K562 (cell line): Measurements from ENCODE around the gene MBL2. TPM values are rescaled to one million over a fixed set of nuclear protein-coding genes. Genes with fewer than 3 reads are reported as not detected.

Source experiments
- ATAC-seq: fragments of 200-7000 bp; cut with Tn5 transposase; 3 replicates; pipeline ENCODE4 v1.9.1; 2020; ENCODE audit warnings: moderate library complexity
- BruUV-seq: library from RNA; stranded (reverse); fragments of 400-500 nt; replicated peaks from 2 replicates; lab custom pipeline; 2021; lab: Mats Ljungman, UMichigan
- CTCF ChIA-PET: fragments of 300-600 bp; formaldehyde crosslinking; extraction: SDS; loops from one replicate; lab custom pipeline; 2021; ENCODE audit warnings: low intra/inter-chr PET ratio; lab: Yijun Ruan, JAX
- POLR2A ChIA-PET: fragments of 300-600, 350-650 bp; sonication (Branson Sonifier 250); formaldehyde crosslinking; extraction: SDS; loops from one replicate; lab custom pipeline; 2021; ENCODE audit warnings: antibody characterized with exemption, inconsistent platforms; lab: Yijun Ruan, JAX
- DNase-seq, 4 experiments: peaks; one replicate each; pipeline versions ENCODE4 v3.0.0 to v3.0.0-alpha.2; 2011 to 2018; ENCODE audit warnings: low spot score in 3 of 4, mixed read lengths in 3 of 4; ENCODE audit errors: extremely low read depth in 1 of 4
- FAIRE-seq: peaks from 2 replicates; lab custom pipeline; 2011; peaks lifted over from hg19 to GRCh38; lab: Jason Lieb, UNC
- H2AFZ ChIP-seq: 2 replicates; pipeline ENCODE4 v1.6.0; 2011; ENCODE audit warnings: low read depth, low read length, control low read depth, inconsistent platforms
- H3K27ac ChIP-seq: fragments of 200-600 bp; 3 replicates; pipeline ENCODE4 v1.8.0; 2011; ENCODE audit warnings: low read depth, mild to moderate bottlenecking, control low read depth, inconsistent platforms, low read length, moderate library complexity, mixed read lengths; ENCODE audit errors: extremely low read depth
- H3K27me3 ChIP-seq, 2 experiments: fragments of 300-600 bp in 1 of 2; 2 replicates in 1 of 2; 3 replicates in 1 of 2; pipeline versions ENCODE4 v1.6.0 to v1.8.0; 2011; ENCODE audit warnings: inconsistent platforms in 2 of 2, low read length in 2 of 2, mild to moderate bottlenecking in 1 of 2, mixed read lengths in 1 of 2, moderate library complexity in 1 of 2; ENCODE audit not compliant: control insufficient read depth in 2 of 2, insufficient read depth in 2 of 2
- H3K36me3 ChIP-seq: fragments of 300-600 bp; 3 replicates; pipeline ENCODE4 v1.8.0; 2011; ENCODE audit warnings: mild to moderate bottlenecking, low read length, inconsistent platforms; ENCODE audit not compliant: control insufficient read depth, insufficient read depth
- H3K4me1 ChIP-seq, 2 experiments: fragments of 200-600 bp in 1 of 2; replicated peaks in 1 of 2; 2 replicates in 1 of 2; 3 replicates in 1 of 2; pipeline versions ENCODE4 v1.5.1 to v1.8.0; 2011; ENCODE audit warnings: inconsistent platforms in 2 of 2, low read length in 2 of 2, mild to moderate bottlenecking in 1 of 2, mixed read lengths in 1 of 2, moderate library complexity in 1 of 2; ENCODE audit not compliant: control insufficient read depth in 2 of 2, insufficient read depth in 2 of 2
- H3K4me2 ChIP-seq: 2 replicates; pipeline ENCODE4 v1.6.1; 2011; ENCODE audit warnings: low read length, control low read depth, inconsistent platforms, mixed read lengths; ENCODE audit not compliant: insufficient read depth
- H3K4me3 ChIP-seq: fragments of 200-600 bp; sonication (generic), shearing (Covaris generic); 2 replicates; pipeline ENCODE4 v1.5.1; 2016; ENCODE audit warnings: control low read depth, inconsistent platforms
- H3K79me2 ChIP-seq: fragments of 200-600 bp; 3 replicates; pipeline ENCODE4 v1.8.0; 2011; ENCODE audit warnings: low read length, inconsistent platforms; ENCODE audit not compliant: control insufficient read depth, insufficient read depth
- H3K9ac ChIP-seq, 2 experiments: 2 replicates each; pipeline versions ENCODE4 v1.6.0 to v1.6.1; 2011; ENCODE audit warnings: low read depth in 2 of 2, low read length in 2 of 2, control low read depth in 1 of 2, inconsistent platforms in 1 of 2, mild to moderate bottlenecking in 1 of 2, mixed read lengths in 1 of 2; ENCODE audit not compliant: insufficient read depth in 1 of 2
- H3K9me1 ChIP-seq: one replicate; pipeline ENCODE4 v1.6.0; 2011; ENCODE audit warnings: inconsistent platforms, mild to moderate bottlenecking, low read length, moderate library complexity; ENCODE audit not compliant: control insufficient read depth, insufficient read depth
- H3K9me3 ChIP-seq: replicated peaks from 2 replicates; pipeline ENCODE4 v1.5.1; 2011; ENCODE audit warnings: low read depth, low read length, inconsistent platforms; ENCODE audit not compliant: control insufficient read depth, insufficient read depth
- H4K20me1 ChIP-seq: replicated peaks from 2 replicates; pipeline ENCODE4 v1.6.1; 2011; ENCODE audit warnings: low read length, inconsistent platforms, mixed read lengths; ENCODE audit not compliant: control insufficient read depth, insufficient read depth
- ELF4 ChIP-seq: fragments of 450-650 bp; formaldehyde crosslinking; IDR thresholded peaks from 2 replicates; pipeline ENCODE4 v1.4.0; 2022; ENCODE audit warnings: missing genetic modification characterization
- FOXJ3 ChIP-seq: sonication (generic); formaldehyde crosslinking; IDR thresholded peaks from 2 replicates; pipeline ENCODE4 v1.4.0; 2020; ENCODE audit warnings: mild to moderate bottlenecking, missing genetic modification reagents
- GTF2A2 ChIP-seq: IDR thresholded peaks from 2 replicates; pipeline ENCODE4 v1.6.1; 2016; ENCODE audit warnings: mild to moderate bottlenecking, missing genetic modification characterization, missing compliant biosample characterization
- IFI16 ChIP-seq: fragments of 250-450 bp; sonication (Bioruptor Pico); IDR thresholded peaks from 2 replicates; pipeline ENCODE4 v2.1.2; 2022; ENCODE audit warnings: mild to moderate bottlenecking, inconsistent platforms
- KDM1A ChIP-seq, 2 experiments: fragments of 450-650 bp; IDR thresholded peaks; 2 replicates each; pipeline ENCODE4 v1.6.1; 2016; ENCODE audit warnings: mild to moderate bottlenecking in 2 of 2
- MCM7 ChIP-seq, 2 experiments: fragments of 450-650 bp; IDR thresholded peaks; 2 replicates each; pipeline ENCODE4 v1.6.1; 2016 to 2018
- PHTF2 ChIP-seq: fragments of 250-450 bp; sonication (Bioruptor Pico); IDR thresholded peaks from 2 replicates; pipeline ENCODE4 v1.5.0; 2021; ENCODE audit warnings: mild to moderate bottlenecking
- STAT5B ChIP-seq: fragments of 250-450 bp; sonication (Bioruptor Pico); IDR thresholded peaks from 2 replicates; pipeline ENCODE4 v1.8.0; 2021; ENCODE audit warnings: mild to moderate bottlenecking, inconsistent platforms
- TSHZ1 ChIP-seq: fragments of 250-450 bp; sonication (Bioruptor Pico); IDR thresholded peaks from 2 replicates; pipeline ENCODE4 v1.4.0; 2020; ENCODE audit warnings: mild to moderate bottlenecking, moderate library complexity
- ZBTB34 ChIP-seq: fragments of 250-450 bp; sonication (Bioruptor Pico); IDR thresholded peaks from 2 replicates; pipeline ENCODE4 v1.8.0; 2021; ENCODE audit warnings: mild to moderate bottlenecking, moderate library complexity
- ZKSCAN3 ChIP-seq: fragments of 250-450 bp; sonication (Bioruptor Pico); IDR thresholded peaks from 2 replicates; pipeline ENCODE4 v1.4.0; 2020
- ZNF263 ChIP-seq: sonication (generic); formaldehyde crosslinking; IDR thresholded peaks from 2 replicates; pipeline ENCODE4 v1.8.0; 2022; ENCODE audit warnings: mild to moderate bottlenecking, missing genetic modification reagents, borderline replicate concordance
- ZNF449 ChIP-seq: fragments of 250-450 bp; sonication (Bioruptor Pico); IDR thresholded peaks from 2 replicates; pipeline ENCODE4 v1.8.0; 2022; ENCODE audit warnings: moderate library complexity, mild to moderate bottlenecking, inconsistent platforms
- ZNF717 ChIP-seq: fragments of 250-450 bp; sonication (Bioruptor Pico); IDR thresholded peaks from 2 replicates; pipeline ENCODE4 v1.5.0; 2021
- in situ Hi-C: fragments of 300-500 bp; cut with MboI; formaldehyde crosslinking; loops from 4 replicates; pipeline ENCODE4 v1.15.0; 2018; ENCODE audit warnings: inconsistent platforms, mixed read lengths
- intact Hi-C: fragments of 100-400 bp; cut with micrococcal nuclease; formaldehyde crosslinking; loops from 2 replicates; pipeline ENCODE4 v1.14.2; 2022
- polyA plus RNA-seq, 8 experiments: library from polyadenylated mRNA; depleted of rRNA in 4 of 8; stranded (reverse) in 5 of 8; unstranded in 3 of 8; fragments of >200 nt; fragmentation: Nextera tagmentation in 2 of 8; fragmentation: Illumina TruSeq in 1 of 8; extraction: Ambion mirVana in 2 of 8; extraction: Trizol in 1 of 8; gene quantifications; 2 replicates each; pipeline versions ENCODE4 v1.2.1 to v1.2.3, GENCODE V29; 2011 to 2014; ENCODE audit warnings: inconsistent platforms in 1 of 8, missing spikeins in 1 of 8
- total RNA-seq, 7 experiments: library from RNA; depleted of rRNA in 6 of 7; stranded (reverse); fragments of >200 nt in 6 of 7; fragmentation: Illumina TruSeq in 2 of 7; extraction: Trizol in 2 of 7; gene quantifications; 2 replicates each; pipeline versions ENCODE4 v1.2.1 to v1.2.3, GENCODE V29; 2011 to 2021; ENCODE audit warnings: low replicate concordance in 1 of 7
- TF ChIP-seq, protein P1 (sequence below): fragments of 250-450 bp; sonication (Bioruptor Pico); IDR thresholded peaks from 2 replicates; pipeline ENCODE4 v1.5.1; 2021; ENCODE audit warnings: mild to moderate bottlenecking
- TF ChIP-seq, protein P2 (sequence below): sonication (generic); formaldehyde crosslinking; IDR thresholded peaks from 2 replicates; pipeline ENCODE4 v1.8.1; 2022; ENCODE audit warnings: missing genetic modification reagents

MBL2 gene
- total and polyA plus RNA-seq, 9 of the 15 experiments (the other 6 are each of a cell fraction or from before 2014, with no cell fraction given) = not detected

GRCh38 chr10:52811776-52812175, 39.2 kb upstream of the MBL2 start:
- CTCF ChIA-PET = no interaction called here
- BruUV-seq = no TSS peak

More at GRCh38 chr10:52811776-52812175, 39.2 kb upstream of the MBL2 start:
- Histone ChIP-seq H3K9me1 (no peaks in the 10 kb centered on the region), H3K4me2 (no peak overlapping the region), H3K9ac (no peak overlapping the region), H3K27me3 (no peaks in the 10 kb centered on the region), H3K4me1 (no peaks in the 10 kb centered on the region), H3K36me3 (no peaks in the 10 kb centered on the region), H3K9me3 (no peaks in the 10 kb centered on the region), H2AFZ (no peak overlapping the region), H3K79me2 (no peaks in the 10 kb centered on the region), H4K20me1 (no peaks in the 10 kb centered on the region), H3K4me3 (no peak overlapping the region), H3K27ac (no peak overlapping the region)
- FAIRE-seq (no peak), ATAC-seq (no peak), DNase-seq (no peak)
- in situ Hi-C loops = no loop called here
- POLR2A ChIA-PET = no interaction called here
- TF ChIP-seq KDM1A (IDR thresholded peaks at IDR 0.05) (no peak), ZNF263 (CRISPR knock-in tag) (no peak), ZNF717 (CRISPR knock-in tag) (no peak), TSHZ1 (CRISPR knock-in tag) (no peak), PHTF2 (CRISPR knock-in tag) (no peak), MCM7 (IDR thresholded peaks at IDR 0.05) (no peak), ZKSCAN3 (CRISPR knock-in tag) (no peak), ZBTB34 (CRISPR knock-in tag) (no peak), ELF4 (no peak), IFI16 (CRISPR knock-in tag) (no peak), ZNF449 (CRISPR knock-in tag) (no peak), GTF2A2 (no peak), STAT5B (CRISPR knock-in tag) (no peak), FOXJ3 (CRISPR knock-in tag) (no peak)
- TF ChIP-seq, protein P1, sequence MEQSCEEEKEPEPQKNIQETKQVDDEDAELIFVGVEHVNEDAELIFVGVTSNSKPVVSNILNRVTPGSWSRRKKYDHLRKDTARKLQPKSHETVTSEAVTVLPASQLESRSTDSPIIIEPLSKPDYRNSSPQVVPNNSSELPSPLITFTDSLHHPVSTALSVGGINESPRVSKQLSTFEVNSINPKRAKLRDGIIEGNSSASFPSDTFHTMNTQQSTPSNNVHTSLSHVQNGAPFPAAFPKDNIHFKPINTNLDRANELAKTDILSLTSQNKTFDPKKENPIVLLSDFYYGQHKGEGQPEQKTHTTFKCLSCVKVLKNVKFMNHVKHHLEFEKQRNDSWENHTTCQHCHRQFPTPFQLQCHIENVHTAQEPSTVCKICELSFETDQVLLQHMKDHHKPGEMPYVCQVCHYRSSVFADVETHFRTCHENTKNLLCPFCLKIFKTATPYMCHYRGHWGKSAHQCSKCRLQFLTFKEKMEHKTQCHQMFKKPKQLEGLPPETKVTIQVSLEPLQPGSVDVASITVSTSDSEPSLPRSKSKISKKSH (CRISPR knock-in tag) = no peak
- TF ChIP-seq, protein P2, sequence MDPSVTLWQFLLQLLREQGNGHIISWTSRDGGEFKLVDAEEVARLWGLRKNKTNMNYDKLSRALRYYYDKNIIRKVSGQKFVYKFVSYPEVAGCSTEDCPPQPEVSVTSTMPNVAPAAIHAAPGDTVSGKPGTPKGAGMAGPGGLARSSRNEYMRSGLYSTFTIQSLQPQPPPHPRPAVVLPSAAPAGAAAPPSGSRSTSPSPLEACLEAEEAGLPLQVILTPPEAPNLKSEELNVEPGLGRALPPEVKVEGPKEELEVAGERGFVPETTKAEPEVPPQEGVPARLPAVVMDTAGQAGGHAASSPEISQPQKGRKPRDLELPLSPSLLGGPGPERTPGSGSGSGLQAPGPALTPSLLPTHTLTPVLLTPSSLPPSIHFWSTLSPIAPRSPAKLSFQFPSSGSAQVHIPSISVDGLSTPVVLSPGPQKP (CRISPR knock-in tag) = no peak
- intact Hi-C loops = no loop called here
